Measurements from ENCODE around the gene SPINK6.

The SPINK6 gene

DNA sequence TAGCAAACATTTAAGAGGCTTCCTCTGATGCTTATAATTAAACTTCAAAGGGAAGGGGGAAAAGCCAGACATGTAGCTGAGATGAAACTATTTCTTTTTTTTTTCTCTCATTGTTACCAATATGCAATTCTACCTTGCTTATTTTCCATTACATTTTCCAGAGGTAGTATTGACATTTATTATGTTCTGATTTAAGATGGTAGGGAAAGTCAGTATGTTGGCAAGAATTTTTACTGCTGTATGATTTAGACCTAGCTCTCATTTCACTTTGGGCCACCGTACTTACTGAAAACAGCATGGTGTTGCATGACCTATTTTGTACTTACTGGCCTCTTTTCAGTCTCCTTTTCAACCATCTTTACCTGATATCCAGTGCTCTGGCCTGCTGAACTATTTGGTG is 9.6 kb upstream of the SPINK6 start:
- no peak for DNase-seq (ENCODE audit: low read depth)
- H3K4me3 ChIP-seq (ENCODE audit: control insufficient read depth, low read depth, low read length) = no peak overlapping the region
- TF ChIP-seq, protein P1, sequence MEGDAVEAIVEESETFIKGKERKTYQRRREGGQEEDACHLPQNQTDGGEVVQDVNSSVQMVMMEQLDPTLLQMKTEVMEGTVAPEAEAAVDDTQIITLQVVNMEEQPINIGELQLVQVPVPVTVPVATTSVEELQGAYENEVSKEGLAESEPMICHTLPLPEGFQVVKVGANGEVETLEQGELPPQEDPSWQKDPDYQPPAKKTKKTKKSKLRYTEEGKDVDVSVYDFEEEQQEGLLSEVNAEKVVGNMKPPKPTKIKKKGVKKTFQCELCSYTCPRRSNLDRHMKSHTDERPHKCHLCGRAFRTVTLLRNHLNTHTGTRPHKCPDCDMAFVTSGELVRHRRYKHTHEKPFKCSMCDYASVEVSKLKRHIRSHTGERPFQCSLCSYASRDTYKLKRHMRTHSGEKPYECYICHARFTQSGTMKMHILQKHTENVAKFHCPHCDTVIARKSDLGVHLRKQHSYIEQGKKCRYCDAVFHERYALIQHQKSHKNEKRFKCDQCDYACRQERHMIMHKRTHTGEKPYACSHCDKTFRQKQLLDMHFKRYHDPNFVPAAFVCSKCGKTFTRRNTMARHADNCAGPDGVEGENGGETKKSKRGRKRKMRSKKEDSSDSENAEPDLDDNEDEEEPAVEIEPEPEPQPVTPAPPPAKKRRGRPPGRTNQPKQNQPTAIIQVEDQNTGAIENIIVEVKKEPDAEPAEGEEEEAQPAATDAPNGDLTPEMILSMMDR (conservative IDR thresholded peaks at IDR 0.05; ENCODE audit: control insufficient read depth, insufficient read depth, low read depth, low read length) = no peak

DNA sequence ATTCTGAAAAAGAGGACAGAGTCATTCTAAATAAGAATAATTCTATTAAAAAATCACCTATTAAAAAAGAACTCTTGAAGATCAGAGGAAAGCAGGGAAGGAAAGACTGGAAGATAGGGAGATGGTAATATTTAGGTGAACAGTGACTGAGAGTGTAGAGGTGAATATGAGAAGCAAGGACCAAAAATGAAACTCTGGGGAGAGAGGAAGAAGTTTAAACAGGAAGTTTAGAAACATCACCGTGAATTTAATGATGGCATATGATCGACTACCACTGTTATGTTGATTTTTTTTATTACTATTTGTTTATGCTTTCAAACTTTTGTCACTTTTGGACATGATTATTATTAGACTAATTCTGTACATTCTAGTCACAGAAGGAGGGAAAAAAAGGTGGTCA is 1.7 kb upstream of the SPINK6 start:
- H3K4me3 ChIP-seq (ENCODE audit: control insufficient read depth, low read depth, low read length) = no peak overlapping the region
- TF ChIP-seq, protein P1 (conservative IDR thresholded peaks at IDR 0.05; ENCODE audit: control insufficient read depth, insufficient read depth, low read depth, low read length) = no peak
- no peak for DNase-seq (ENCODE audit: low read depth)

DNA sequence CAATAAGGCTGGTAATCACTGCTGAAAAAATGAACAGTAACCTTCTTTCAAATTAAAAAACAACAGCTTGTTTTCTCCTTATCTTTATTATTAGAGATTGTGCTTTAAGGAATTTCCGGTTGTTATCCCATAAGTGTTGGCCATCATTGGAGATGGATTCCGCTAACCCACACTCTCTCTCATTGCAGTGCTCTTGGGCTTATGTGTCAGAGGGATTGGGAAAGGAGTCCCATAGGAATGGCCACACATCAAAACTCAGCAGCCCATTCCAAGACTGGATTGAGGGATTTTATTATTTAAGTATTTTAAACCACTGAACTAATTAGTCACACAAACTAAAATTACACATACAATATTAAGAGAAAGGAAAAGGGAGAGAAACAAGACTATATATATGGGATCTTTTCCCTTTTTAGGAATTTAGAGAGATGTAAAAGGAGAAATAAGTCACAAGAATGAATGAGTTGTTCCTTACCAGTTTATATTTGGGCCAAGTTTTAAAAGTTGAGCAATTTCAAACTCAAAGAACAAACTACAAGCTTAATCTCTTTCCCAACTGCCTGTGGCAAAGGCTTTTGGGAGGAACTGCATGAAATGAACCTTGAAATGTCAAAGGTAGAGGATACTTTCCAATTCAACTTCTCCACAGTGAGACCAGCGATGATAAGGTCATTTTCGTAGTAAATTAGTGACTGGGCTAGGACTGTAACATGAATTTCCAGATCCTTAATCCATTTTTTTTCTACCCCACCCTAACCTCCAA is 2.4 kb downstream of the SPINK6 start:
- DNase-seq (ENCODE audit: low read depth) = peak; percentile 21
- no peak overlapping the region for H3K4me3 ChIP-seq (ENCODE audit: control insufficient read depth, low read depth, low read length)
- TF ChIP-seq, protein P1 (conservative IDR thresholded peaks at IDR 0.05; ENCODE audit: control insufficient read depth, insufficient read depth, low read depth, low read length) = no peak

GRCh38 chr5:148205865-148206264 is 3.0 kb downstream of the SPINK6 start:
- no peak for DNase-seq (ENCODE audit: low read depth)
- H3K4me3 ChIP-seq (ENCODE audit: control insufficient read depth, low read depth, low read length) = no peak overlapping the region
- TF ChIP-seq, protein P1 (conservative IDR thresholded peaks at IDR 0.05; ENCODE audit: control insufficient read depth, insufficient read depth, low read depth, low read length) = no peak

DNA sequence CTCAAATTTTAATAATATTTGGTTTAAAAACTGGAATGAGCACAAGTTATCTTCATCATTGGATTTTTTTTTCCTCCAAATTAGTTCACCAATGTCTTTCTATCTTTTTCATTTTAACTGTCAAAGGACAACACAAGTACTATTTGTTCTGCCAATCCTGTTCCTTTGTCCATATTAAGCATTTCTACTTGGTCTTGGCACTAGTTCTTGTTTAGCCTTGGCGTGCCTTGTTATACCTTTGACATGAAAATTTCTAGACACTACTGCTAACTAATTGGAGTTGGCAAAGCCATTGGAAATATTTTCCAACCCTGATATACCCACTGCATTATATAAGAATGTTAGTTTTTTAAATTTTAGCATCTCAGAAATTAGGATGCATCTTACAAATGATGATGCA is 3.8 kb downstream of the SPINK6 start:
- H3K4me3 ChIP-seq (ENCODE audit: control insufficient read depth, low read depth, low read length) = no peak overlapping the region
- TF ChIP-seq, protein P1 (conservative IDR thresholded peaks at IDR 0.05; ENCODE audit: control insufficient read depth, insufficient read depth, low read depth, low read length) = no peak
- no peak for DNase-seq (ENCODE audit: low read depth)

GRCh38 chr5:148208226-148208625 is 5.4 kb downstream of the SPINK6 start:
- H3K4me3 ChIP-seq (ENCODE audit: control insufficient read depth, low read depth, low read length) = no peak overlapping the region
- no peak for DNase-seq (ENCODE audit: low read depth)
- TF ChIP-seq, protein P1 (conservative IDR thresholded peaks at IDR 0.05; ENCODE audit: control insufficient read depth, insufficient read depth, low read depth, low read length) = no peak
